HG03045 (cell line): ENCODE data around the gene ASCC1.
"Not testable (repeated sequence)": the region's sequence is repeated elsewhere in the genome, so short reads cannot be mapped to it uniquely, and the experiment has no call there.

ENCODE experiments used
- ATAC-seq: cut with Tn5 transposase; IDR thresholded peaks from one replicate; pipeline ENCODE4 v1.9.1; 2021; ENCODE audit warnings: mild to moderate bottlenecking, moderate library complexity; ENCODE audit not compliant: unreplicated experiment

The ASCC1 gene

GRCh38 chr10:72223743-72224101 is 7.6 kb upstream of the ASCC1 start:
- ATAC-seq: no peak

GRCh38 chr10:72221278-72221677 is 5.2 kb upstream of the ASCC1 start:
- ATAC-seq: no peak

- no peak for ATAC-seq
Observed at GRCh38 chr10:72220637-72221036, 4.6 kb upstream of the ASCC1 start.

- ATAC-seq: no peak
Observed at GRCh38 chr10:72219235-72219814, 3.2 kb upstream of the ASCC1 start.

- no peak for ATAC-seq
Observed at GRCh38 chr10:72218726-72219125, 2.6 kb upstream of the ASCC1 start.

GRCh38 chr10:72218325-72218724 is 2.2 kb upstream of the ASCC1 start:
- ATAC-seq: no peak

GRCh38 chr10:72211832-72212231 is 4.2 kb downstream of the ASCC1 start:
- not testable (repeated sequence) for ATAC-seq

- not testable (repeated sequence) for ATAC-seq
Observed at GRCh38 chr10:72211381-72211780, 4.7 kb downstream of the ASCC1 start.

- not testable (repeated sequence) for ATAC-seq
Observed at GRCh38 chr10:72208526-72208925, 7.5 kb downstream of the ASCC1 start.

GRCh38 chr10:72206511-72207229 is 9.4 kb downstream of the ASCC1 start:
- ATAC-seq: no peak

GRCh38 chr10:72204724-72205123 is 11.4 kb downstream of the ASCC1 start:
- no peak for ATAC-seq

GRCh38 chr10:72204296-72204695 is 11.8 kb downstream of the ASCC1 start:
- no peak for ATAC-seq

- no peak for ATAC-seq
Observed at GRCh38 chr10:72201293-72201692, 14.8 kb downstream of the ASCC1 start.

- ATAC-seq: no peak
Observed at GRCh38 chr10:72200883-72201282, 15.2 kb downstream of the ASCC1 start.

GRCh38 chr10:72194949-72195348 is 21.1 kb downstream of the ASCC1 start:
- no peak for ATAC-seq

- ATAC-seq: no peak
Observed at GRCh38 chr10:72186982-72187330, 29.1 kb downstream of the ASCC1 start.

- no peak for ATAC-seq
Observed at GRCh38 chr10:72186258-72186981, 29.7 kb downstream of the ASCC1 start.

GRCh38 chr10:72184156-72184555 is 31.9 kb downstream of the ASCC1 start:
- no peak for ATAC-seq

GRCh38 chr10:72177454-72177853 is 38.6 kb downstream of the ASCC1 start:
- ATAC-seq: no peak

- no peak for ATAC-seq
Observed at GRCh38 chr10:72176701-72177100, 39.4 kb downstream of the ASCC1 start.

GRCh38 chr10:72175149-72175548 is 40.9 kb downstream of the ASCC1 start:
- no peak for ATAC-seq

GRCh38 chr10:72174297-72174662 is 41.8 kb downstream of the ASCC1 start:
- ATAC-seq: no peak
